22Rv1 (cell line): ENCODE data around the gene SLC35F3.
"Not testable (repeated sequence)": the region's sequence is repeated elsewhere in the genome, so short reads cannot be mapped to it uniquely, and the experiment has no call there.

ENCODE experiments used
- H3K27ac ChIP-seq: fragments of 450-650 bp; 2 replicates; pipeline ENCODE4 v1.5.1; 2017
- ZFX ChIP-seq: fragments of 450-650 bp; IDR thresholded peaks from 2 replicates; pipeline ENCODE4 v1.6.1; 2017; ENCODE audit warnings: antibody characterized with exemption, borderline replicate concordance
- TF ChIP-seq, protein P1 (sequence below): fragments of 450-650 bp; IDR thresholded peaks from 2 replicates; pipeline ENCODE4 v1.5.1; 2017; ENCODE audit warnings: mild to moderate bottlenecking

Gene SLC35F3

GRCh38 chr1:234149217-234149616 is 244.7 kb downstream of the SLC35F3 start:
- no peak overlapping the region for H3K27ac ChIP-seq
- TF ChIP-seq, protein P1, sequence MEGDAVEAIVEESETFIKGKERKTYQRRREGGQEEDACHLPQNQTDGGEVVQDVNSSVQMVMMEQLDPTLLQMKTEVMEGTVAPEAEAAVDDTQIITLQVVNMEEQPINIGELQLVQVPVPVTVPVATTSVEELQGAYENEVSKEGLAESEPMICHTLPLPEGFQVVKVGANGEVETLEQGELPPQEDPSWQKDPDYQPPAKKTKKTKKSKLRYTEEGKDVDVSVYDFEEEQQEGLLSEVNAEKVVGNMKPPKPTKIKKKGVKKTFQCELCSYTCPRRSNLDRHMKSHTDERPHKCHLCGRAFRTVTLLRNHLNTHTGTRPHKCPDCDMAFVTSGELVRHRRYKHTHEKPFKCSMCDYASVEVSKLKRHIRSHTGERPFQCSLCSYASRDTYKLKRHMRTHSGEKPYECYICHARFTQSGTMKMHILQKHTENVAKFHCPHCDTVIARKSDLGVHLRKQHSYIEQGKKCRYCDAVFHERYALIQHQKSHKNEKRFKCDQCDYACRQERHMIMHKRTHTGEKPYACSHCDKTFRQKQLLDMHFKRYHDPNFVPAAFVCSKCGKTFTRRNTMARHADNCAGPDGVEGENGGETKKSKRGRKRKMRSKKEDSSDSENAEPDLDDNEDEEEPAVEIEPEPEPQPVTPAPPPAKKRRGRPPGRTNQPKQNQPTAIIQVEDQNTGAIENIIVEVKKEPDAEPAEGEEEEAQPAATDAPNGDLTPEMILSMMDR, result no peak
- no peak for TF ChIP-seq ZFX

- H3K27ac ChIP-seq, result no peak overlapping the region
- TF ChIP-seq, protein P1, result no peak
- no peak for TF ChIP-seq ZFX
Measured at GRCh38 chr1:234150892-234151291, 246.4 kb downstream of the SLC35F3 start.

DNA sequence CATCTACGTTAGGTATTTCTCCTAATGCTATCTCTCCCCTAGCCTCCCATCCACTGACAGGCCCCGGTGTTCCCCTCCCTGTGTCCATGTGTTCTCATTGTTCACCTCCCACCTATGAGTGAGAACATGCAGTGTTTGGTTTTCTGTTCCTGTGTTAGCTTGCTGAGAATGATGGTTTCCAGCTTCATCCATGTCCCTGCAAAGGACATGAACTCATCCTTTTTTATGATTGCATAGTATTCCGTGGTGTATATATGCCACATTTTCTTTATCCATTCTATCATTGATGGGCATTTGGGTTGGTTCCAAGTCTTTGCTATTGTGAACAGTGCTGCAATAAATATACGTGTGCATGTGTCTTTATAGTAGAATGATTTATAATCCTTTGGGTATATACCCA is 247.9 kb downstream of the SLC35F3 start:
- H3K27ac ChIP-seq, result not testable (repeated sequence)

DNA sequence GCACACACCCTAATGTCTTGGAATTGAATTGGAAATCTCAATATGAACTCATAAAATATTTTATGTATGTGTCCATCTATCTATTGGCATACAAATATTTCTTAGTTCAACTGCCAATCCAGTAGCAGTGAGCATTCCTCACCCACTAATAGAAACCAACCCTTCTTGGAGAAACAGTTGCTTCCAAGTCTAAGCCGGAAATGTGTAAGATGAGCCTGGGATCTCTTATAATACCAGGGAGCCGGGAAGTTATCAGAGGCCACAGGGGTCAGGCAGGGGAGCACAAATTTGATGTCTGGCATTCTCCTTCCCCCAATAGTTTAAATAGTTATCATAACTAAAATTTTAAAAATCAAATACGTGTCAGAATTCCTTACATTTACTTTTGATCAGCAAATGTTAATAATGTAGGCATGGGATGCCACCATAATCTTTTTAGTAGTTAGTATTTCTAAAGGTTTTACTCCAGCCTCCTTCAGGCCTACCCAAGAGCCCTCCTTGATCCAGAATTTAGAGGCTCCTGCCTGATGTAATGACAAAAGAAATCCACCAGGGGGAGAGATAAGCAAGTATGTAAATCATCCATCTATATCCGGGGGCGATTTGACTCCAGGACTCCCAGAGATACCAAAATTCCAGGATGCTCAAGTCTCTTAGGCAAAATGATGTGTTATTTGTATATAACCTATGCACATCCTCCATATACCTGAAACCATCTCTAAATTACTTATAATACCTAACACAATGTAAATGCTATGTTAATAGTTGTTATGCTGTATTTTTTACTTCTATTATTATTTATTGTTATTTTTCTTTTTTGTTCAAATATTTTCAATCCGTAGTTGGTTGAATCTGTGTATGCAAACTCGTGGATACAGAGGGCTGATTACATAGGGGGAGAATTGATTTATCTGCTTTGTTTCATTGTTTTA is 250.1 kb downstream of the SLC35F3 start:
- H3K27ac ChIP-seq, result no peak overlapping the region
- TF ChIP-seq ZFX, result no peak
- TF ChIP-seq, protein P1, result peak; percentile 89

DNA sequence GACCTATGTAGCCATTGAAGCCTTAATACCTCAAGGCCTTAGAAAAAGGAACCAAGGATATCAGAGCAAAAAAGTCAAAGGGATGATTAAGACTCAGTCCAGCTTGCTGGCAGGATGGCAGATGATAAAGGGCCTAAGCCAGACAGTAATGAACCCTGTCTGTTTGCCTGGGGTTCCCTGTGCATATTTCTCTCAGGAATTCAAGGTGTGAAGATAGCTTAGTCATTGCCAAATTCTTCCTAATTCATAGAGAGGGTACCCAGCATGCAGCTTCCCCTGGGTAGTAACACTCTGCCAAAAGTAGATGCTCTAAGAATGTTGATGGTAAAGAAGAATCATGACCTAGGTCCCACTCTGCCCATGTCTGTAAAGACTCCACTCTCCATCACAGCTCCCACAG is 258.2 kb downstream of the SLC35F3 start:
- no peak overlapping the region for H3K27ac ChIP-seq
- TF ChIP-seq ZFX, result no peak
- TF ChIP-seq, protein P1, result no peak

GRCh38 chr1:234163267-234163919 is 258.9 kb downstream of the SLC35F3 start:
- no peak overlapping the region for H3K27ac ChIP-seq
- TF ChIP-seq, protein P1, result no peak
- TF ChIP-seq ZFX, result no peak

DNA sequence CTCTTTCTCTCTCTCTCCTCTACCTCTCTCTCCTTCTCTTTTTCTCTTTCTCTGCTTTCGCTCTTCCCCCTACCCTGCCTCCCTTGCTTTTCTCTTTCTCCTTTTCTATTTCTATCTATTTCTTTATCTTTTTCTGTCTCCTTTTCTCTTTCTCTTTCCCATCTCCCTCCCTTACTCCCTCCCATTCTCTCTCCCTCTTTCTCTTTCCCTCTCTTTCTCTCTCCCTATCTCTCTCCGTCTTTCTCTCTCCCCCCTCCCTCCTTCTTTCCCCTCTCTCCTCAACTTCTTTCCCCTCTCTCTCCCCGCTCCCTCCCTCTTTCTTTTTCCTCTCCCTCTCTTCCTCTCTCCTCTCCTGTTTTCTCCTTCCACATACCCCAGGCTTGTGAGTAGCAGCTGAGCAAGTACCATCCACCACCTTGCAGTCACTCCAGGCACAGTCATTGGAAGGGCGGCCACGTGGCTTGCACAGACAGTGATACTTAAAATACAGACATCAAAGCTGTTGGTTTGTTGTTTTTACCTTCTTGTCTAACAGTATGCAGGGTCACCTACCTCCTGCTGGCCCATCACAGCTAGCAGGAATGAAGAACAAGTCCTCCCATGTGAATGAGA is 259.7 kb downstream of the SLC35F3 start:
- H3K27ac ChIP-seq, result no peak overlapping the region
- TF ChIP-seq, protein P1, result no peak
- TF ChIP-seq ZFX, result no peak
